ENCODE results near the gene FAM124B.

The FAM124B gene, protein sequence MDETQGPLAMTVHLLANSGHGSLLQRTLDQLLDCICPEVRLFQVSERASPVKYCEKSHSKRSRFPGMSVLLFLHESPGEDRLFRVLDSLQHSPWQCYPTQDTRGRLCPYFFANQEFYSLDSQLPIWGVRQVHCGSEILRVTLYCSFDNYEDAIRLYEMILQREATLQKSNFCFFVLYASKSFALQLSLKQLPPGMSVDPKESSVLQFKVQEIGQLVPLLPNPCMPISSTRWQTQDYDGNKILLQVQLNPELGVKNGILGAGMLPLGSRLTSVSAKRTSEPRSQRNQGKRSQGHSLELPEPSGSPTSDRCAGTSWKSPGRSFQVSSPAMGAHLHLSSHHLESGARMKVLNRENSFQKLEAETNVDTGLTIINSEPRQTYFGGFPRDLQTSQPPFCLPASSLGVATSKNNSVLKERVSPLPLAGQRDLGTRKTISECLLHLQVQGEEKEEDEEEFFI

DNA sequence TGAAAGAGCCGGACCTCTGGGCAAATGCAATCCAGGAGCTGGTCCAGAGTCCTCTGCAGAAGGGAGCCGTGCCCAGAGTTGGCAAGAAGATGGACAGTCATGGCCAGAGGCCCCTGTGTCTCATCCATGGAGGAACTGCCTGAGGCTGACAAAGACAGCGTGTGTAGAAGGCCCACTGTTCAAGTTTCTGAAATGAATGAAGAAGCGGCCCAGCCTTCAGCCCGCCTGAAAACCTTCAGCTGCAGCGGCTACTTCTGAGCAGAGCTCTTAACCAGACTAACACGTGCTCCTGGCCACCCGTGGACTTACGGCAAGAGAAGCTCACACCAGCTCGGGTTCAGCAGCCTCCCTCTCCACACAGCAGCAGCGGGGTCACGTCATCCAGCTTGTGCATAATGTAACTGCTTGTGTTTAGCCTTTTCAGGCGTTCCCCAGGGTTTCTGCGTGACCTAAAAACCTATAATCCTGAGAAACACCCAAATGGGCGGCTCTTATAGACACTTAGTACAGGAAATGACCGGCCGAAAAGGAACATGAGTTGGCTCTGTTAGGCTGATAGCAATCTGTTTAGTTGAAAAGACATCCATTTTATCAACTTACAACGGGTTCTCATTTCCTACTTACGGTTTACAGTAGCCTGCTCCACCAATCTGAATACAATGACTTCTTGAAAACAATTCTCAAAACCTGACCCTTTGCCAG is at the start of gene FAM124B:
TSS of gene FAM124B (minus strand) at position 467 of the 702 bp plus-strand sequence. CDS start at position 128, 339 bp downstream.
- DNase-seq: peak; percentile 59

DNA sequence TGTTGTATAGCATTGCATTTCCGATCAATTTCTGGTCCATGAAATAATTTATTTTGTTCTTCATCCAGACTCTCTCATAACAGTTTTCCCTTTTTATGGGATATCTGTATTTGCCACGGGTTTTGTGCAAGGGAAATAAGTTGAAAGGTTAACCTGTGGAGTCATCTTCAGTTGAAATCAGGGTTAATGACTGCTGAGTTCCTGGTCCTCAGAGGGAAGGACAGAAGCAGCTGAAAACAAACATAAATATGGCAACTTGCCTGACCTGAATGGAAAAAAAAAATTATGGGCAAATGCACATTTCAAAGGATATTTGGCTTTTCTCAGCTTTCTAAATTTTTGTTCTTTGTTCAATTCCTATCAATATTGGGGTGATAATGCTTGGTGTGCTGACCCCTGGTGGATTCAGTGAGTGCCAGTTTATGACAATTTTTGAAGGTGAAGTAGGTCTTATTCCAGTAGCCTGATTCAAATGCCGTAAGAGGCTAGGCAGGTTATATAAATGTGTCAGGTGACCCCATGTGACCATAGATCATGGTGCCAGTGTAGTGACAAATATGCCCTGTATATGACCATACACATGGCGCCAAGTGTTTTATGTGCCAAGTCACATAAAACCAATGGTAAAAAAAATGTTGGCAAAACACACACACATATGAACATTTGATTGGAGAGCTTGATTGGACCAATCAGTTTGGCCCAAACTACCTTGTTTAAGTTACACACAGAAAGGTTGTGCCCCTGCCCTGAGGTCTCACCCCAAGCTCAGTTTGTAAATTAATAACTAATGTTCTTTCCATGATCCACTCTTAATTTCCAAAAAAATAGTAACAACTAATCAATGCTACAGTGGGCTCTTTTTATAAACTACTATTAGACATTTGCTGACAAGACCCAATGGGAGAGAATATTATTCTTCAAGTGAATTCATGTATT is 47.6 kb upstream of the FAM124B start:
- no peak for DNase-seq

DNA sequence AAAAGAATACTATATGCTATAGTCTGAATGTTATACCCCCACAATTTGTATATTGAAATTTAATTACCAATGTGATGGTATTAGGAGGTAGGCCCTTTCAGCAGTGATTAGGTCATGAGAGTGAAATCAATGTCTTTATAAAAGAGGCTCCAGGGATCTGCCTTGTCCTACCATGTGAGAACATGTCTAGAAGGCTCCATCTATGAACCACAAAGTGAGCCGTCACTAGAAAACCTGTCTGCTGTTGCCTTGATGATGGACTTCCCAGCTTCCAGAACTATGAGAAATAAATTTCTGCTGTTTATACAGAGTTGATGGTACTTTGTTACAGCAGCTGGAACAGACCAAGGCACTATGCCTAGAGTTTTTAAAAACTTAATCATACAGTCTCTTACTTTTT is 46.3 kb upstream of the FAM124B start:
- DNase-seq: no peak

DNA sequence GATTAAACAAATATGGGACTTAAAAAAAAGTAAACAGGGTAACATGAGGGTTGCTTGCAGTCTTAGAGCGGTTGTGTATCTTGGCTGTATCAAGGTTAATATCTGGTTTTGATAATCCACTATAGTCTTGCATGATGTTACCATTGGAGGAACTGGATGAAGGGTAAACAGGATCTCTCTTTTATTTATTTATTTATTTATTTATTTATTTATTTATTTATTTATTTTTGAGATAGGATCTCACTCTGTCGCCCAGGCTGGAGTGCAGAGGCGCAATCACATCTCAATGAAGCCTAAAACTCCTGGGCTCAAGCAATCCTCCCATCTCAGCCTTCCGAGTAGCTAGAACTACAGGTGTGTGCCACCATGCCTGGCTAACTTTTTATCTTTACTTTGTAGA is 42.9 kb upstream of the FAM124B start:
- no peak for DNase-seq

DNA sequence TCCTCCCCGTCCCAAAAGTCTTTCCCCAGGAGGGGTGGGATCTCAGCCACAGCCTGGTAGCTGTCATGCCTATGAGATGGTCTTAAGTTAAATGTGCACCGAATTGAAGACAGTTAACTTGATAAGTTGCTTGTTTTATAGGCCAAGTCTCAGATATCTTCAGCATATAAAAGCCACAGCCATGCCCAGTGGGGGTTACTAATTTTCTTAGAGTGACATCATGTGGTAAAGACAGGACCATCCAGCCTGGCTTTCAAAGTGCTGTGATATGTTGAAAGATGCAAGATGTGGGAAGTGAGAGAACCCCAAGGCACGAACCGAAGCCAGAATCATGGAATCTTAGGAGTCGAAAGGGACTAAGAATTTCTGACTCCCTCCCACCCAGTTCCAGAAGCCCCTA is 42.1 kb upstream of the FAM124B start:
- no peak for DNase-seq

DNA sequence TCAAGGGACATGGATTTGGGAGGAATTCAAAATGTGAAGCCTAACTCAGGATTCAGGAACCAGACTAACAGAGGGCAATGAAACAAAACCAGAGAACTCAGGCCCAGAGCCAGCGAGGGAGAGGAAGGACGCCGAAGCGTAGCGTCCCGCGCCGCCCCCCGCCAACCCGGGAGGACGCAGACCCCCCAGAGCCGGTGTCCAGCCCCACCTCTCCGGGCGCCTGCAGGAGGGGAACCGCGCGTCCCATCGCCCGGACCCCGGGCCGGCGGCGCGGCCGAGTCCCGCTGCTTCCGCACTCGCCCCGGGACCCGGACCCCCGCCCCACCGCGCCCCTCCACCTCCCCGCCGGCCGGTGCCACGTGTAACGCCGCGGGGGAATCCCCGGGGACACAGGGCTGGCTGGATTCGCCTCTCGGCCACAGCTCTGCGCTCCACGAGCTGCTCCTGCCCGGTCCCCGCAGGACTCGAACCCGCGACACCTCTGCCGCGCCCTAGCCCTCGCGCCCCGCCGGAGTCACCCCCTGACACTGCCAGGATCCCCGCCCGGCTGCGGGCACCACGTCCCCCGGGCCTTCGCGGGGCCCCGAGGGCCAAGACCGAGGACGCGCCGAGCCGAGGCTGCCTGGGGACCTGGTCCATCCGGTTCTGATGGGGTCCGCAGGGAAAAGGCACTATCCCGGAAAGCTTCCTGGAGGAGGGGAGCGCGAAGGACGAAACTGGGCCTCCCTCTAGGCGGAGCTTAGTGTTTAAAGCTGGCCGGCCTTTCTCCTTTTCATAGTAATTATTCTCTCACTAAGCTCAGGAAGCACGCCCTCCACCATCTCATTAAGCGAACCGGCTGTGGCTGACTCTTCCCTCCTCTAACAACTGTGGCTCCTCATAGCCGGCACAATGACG is 40.4 kb upstream of the FAM124B start:
- no peak for DNase-seq

DNA sequence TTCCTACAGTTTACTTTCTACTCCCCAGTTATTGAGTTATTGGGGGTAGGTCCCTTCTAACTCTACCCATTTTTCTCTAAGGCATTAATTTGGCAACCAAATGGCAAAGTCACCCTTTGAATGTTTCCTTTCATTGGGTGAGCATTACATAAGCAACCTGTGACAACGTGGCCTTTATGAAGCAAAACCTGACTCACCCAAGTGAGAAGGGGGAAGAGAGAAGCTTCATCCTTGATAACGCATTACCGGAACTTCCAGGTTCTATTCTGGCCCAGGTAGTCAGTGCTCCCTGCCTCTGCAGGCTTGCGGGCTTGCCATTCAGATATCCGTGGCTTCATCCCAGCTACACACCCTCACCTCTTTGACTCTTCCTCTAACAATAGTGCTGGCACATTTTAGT is 39.1 kb upstream of the FAM124B start:
- DNase-seq: no peak

DNA sequence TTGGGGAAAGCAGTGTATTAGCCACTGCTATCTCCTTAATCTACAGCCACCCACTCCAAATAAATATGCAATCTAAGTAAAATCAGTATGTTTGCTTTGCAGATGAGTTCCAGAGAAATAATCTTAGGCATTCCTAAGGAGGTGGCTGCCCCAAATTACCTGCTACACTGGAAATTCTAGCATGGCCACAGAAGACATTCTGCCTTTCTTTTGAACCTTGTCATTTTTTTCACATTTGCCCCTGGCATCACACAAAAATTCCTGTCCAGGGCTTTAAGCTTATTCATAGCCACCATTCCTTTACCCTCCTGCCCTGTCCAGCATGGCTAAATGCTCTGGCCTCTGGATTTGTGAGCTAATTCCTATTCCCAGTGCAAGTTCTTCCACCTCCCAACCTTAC is 36.8 kb upstream of the FAM124B start:
- no peak for DNase-seq

DNA sequence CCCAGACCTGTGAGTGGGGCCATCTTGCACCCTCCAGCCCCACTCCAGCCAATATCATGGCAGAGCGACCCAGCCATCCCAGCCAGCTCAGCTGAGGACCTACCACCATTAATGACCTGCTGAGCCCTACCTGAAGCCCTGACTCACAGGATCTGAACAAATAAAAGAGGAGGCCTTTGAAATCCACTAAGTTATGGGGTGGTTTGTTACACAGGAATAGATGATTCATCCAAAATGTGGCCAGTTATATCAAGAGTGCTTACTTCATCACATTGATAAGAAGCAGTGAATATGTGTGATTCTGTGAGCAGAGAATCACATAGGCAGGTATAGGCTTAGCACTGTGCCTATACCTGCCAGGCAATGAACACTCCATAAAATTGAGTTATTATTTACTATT is 34.7 kb upstream of the FAM124B start:
- DNase-seq: no peak

DNA sequence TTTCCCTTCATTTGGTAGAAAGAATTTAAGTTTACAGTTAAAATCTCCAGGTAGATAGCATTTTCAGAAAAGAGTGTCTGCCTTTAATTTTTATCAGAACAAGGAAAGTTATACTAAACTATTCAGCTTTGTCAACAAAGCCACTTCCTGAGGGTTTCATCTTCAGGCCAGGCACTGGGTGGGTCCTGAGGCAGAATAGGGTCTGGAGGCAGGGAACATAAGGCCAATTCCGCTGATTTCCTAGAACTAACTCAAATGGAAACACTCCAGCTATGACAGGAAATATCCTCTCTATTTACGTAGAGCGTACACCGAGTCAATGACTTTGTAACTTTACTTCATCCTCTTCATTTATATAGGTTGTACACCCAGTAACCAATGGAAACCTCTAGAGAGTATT is 32.7 kb upstream of the FAM124B start:
- DNase-seq: no peak

DNA sequence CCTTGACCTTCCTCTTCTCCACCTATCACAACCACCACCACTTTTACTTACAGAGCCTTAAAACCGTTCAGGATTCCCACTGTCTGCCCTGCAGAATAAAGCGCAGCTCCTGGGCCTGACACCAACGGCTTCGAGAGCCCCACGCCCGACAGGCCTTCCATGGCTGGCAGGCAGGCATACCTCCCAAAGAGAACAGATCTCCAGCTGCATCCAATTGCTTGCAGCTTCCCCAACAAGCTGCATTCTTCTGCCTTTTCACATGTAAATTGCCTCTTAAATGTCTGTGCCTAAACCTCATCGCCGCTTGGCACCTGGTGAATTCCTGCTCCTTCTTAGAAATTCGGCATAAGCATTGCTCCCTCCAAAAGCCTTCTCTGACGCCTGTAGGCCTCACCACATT is 31.5 kb upstream of the FAM124B start:
- DNase-seq: peak; percentile 70

DNA sequence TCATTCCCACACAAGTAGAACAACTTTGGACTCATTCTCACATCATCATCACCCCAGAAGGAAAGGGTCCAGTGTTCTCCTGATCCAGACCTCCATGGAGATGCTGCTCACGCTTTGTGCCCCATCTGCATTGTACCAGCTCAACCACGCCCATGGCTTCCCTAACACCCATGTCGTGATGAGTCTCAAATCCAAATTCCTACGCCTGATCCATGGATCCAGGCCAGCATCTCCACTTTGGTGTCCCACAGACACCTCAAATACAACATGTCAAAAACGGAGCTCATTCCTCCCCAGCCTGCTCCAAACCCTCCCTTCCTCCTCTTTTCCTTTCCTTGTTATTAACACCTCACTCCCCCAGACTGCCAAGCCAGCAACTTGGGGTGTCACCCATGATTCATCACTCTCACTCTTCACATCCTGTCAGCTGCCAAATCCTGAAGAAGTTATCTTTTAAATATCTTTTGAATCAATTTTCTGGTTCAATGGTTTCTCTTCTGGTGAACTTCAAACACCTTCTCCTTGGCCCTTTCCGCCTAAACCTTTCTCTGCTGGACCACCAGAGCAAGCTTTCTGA is 30.2 kb upstream of the FAM124B start:
- DNase-seq: no peak

DNA sequence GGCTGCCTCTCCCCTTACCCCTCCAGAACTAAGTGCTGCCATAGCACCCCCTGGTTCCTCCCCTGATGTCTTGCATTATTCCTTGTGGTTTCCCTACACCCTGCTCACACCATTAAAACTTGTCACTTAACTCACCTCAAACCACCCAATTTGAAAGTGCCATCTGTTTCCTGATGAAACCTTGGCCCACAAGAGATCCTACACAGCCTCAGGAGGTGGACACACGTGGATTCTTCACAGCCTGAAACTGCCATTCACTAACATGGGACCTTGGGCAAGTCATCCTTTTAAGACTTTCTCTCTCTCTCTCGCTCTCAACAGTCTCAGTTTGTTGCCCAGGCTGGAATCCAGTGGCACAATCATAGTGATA is 27.5 kb upstream of the FAM124B start:
- DNase-seq: no peak

DNA sequence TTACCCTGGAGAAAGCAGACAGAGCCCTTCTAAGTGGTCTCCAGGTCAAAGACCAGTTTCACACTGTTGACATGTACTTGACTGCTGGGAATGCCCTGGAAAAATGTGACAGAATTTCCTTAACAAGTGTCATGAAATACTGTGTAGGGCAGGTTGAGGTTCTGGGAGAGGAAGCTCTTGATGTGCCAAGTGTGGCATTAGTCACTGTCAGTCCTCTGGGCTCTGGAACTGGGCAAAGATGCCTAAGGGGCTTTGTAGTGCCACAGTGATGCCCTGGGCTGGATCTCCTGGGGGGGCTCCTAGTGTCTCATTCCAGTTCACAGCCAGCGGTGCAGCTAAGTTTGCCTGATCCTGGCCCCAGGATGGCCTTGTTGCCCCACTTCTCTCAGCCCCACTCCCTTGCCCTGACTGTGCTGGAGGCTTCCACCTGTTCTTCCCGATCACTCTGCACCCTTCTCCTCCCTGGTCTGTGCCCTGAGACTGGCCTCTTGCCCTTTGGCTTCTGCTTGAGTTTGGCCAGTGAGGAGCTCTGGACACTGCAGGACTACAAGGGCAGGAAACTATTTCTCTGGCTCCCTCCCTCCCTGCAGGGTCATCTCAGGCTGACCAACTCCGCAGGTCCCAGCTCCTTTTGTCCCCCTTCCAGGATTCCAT is 27.0 kb upstream of the FAM124B start:
- DNase-seq: no peak

DNA sequence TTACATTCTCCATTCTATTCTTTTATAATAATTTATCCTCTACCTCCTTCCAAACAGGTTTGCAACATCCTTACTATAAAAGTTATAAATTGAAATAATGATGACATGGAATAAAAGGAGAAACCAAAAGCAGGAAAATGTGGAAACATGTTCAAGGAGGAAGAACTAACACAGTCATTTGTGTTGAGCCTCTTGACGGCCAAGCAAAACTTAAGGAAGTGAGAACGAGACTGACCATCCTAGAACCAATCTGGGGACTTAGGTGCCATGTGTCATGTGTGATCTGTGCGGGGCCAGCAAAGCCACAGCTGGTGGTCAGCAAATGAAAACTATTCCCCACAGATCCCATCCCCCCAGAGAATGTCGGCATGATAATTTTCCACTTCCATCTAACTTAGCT is 25.6 kb upstream of the FAM124B start:
- no peak for DNase-seq

DNA sequence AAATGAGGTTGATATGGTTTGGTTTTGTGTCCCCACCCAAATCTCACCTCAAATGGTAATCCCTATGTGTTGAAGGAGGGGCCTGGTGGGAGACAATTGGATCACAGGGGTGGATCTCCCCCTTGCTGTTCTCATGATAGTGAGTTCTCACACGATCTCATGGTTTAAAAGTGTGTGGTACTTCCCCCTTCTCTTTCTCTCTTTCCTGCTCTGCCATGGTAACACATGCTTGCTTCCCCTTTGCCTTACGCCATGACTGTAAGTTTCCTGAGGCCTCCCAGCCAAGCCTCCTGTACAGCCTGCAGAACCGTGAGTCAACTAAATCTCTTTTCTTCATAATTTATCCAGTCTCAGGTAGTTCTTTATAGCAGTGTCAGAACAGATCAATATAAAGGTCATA is 24.7 kb upstream of the FAM124B start:
- no peak for DNase-seq

DNA sequence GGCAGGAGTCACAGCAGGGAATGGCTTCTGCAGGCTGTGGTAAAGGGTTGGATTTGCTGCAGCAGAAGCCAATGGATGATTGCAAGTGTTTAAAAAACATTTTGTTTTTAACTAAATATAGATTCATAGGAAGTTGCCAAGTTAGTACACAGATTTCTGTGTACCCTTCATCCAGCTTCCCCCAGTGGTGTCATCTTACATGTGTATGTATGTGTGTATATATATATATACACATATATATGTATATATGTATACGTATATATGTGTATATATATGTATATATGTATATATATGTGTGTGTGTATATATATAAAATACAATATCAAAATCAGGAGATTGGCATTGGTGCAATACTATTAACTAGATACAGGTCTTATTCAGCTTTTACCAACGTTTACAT is 19.2 kb upstream of the FAM124B start:
- DNase-seq: no peak

DNA sequence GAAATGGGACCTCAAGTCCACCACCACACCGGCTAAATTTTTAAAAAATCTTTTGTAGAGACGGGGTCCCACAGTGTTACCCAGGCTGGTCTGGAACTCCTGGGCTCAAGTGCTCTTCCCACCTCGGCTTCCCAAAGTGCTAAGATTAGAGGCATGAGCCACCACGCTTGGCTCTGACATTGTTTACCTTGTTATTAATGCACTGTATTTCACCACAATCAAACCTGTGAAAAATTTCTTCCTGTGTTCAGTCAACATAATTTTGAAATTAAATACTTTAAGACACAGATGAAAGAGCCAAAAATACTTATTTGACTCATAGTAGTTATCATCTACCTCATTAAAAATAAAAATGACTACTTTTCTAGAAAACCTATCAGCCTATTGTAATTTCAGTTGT is 16.0 kb upstream of the FAM124B start:
- no peak for DNase-seq

DNA sequence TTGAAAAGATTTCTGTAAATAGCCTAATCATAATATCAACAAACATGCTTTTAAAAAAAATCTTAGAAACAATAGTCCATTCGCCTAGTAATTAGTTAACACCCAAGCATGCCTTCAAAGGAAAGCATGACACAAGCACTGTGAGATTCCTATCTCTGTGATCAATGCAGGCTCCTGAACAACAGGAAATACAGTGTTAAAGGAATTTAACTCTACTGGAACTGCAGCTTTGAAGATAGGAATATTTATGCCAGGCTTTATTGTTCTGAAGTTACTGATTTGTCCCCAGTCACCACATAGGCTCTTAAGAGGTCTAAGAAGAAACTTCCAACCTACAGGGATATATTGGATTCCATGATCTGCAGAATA is 15.4 kb upstream of the FAM124B start:
- DNase-seq: no peak

DNA sequence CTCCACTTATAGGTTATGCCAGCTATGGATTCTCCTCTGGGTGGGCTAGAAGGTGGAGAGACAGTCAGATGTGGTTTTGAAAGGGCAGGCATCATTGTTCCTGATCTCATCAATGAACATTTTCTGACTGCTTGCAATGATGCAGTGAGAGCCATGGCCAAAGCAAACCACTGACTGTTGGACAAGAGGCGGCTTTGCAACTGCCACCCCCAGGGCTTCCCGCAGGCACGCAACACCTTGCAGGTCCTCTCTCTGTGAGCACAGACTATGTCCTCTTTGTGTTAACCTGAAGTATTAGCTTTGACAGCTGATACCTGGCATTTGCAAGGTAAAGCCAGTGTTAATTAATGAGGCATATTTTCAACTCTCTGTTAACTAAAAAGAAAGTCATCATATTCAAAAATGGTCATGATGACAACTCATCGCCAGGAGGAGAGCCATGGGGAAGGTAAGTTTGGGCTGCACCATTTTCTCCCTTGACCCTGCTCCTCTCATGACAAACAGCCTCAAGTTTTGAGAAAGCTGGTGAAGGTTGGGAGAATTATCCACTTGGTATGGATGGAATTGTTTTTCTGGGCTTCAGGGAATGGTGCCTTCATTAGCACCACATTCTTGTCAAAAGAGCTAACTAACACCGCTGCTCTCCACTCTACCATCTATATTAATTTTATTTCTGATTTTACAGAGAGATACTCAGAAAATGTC is 14.9 kb upstream of the FAM124B start:
- DNase-seq: no peak

DNA sequence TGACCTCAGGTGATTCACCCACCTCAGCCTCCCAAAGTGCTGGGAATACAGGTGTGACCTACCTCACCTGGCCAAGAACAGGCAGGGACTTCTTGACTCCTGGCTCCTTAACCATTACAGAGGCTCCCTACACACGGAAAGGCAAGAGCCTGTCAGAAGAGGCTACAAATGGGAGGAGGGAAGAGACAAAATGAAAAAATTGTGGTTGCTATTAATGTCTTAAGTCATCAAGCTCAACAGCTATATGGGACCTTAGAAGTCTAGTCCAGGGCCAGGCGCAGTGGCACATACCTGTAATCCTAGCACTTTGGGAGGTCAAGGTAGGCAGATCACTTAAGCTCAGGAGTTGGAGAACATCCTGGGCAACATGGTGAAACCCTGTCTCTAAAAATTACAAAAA is 11.5 kb upstream of the FAM124B start:
- DNase-seq: no peak
